HG03575 (cell line): ENCODE measurements around the gene DNAH2.

Experiments
- ATAC-seq: cut with Tn5 transposase; IDR thresholded peaks from one replicate; pipeline ENCODE4 v1.9.1; 2021; ENCODE audit not compliant: unreplicated experiment, insufficient number of reproducible peaks, low FRiP score; ENCODE audit errors: extremely low read depth

DNAH2 gene

DNA sequence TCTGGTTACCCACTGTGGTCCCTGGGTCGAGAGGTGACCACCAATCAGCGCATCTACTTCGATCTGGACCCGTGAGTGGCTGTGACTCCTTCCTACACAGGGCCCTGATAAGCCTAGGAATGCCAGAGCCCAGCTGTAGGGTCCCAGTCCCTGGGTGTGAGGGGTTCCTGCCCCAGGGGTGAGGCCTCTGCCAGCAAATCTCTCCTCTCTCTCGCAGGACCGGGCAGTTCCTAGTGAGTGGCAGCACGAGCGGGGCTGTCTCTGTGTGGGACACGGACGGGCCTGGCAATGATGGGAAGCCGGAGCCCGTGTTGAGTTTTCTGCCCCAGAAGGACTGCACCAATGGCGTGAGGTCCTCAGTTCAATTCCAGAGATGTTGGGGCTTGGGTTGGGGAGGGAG is 14.8 kb upstream of the DNAH2 start:
- no peak for ATAC-seq

- no peak for ATAC-seq
These were observed 13.7 kb upstream of the DNAH2 start for GRCh38 chr17:7703584-7704479.

DNA sequence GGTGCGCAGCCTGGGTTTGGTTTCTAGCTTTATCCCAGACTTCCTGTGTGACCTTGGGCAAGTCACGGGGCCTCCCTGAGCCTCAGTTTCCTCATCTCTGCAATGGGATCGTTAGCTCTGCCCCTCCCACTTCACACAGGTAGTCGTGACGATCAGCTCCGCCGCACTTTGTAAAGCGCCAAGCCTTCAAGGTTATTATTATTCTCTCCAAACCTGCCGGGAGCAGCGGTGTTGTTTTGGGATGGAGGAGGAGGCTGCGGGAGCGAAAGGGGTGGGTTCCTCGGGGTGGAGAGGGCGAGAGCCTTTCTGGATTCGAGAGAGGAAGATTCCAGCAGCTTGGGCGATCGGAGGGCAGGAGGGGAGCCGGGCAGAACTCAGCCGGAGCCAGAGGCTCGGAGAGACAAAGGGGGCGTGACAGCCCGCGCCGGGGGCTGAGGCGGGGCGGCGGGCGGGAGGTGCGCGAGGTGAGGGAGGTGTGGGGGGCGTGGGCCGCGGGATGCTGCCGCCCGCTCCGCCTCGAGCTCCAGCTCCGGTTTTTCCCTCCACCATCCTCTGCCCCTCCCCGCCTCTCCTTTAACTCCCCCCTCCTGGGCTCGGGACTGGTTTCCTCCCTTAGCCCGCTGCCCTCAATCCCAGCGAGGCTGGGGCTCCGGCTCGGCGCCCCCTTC is 12.8 kb upstream of the DNAH2 start, which contains the start of gene EFNB3:
EFNB3 (plus strand) TSS at position 602 of the 668 bp plus-strand sequence. CDS start 397 bp downstream, outside the sequence.
- ATAC-seq, result no peak

- no peak for ATAC-seq
These were observed 12.0 kb upstream of the DNAH2 start for GRCh38 chr17:7705269-7706255.

- no peak for ATAC-seq
These were observed 10.8 kb upstream of the DNAH2 start for GRCh38 chr17:7706631-7707354.

GRCh38 chr17:7707446-7707845 is 10.1 kb upstream of the DNAH2 start:
- no peak for ATAC-seq

DNA sequence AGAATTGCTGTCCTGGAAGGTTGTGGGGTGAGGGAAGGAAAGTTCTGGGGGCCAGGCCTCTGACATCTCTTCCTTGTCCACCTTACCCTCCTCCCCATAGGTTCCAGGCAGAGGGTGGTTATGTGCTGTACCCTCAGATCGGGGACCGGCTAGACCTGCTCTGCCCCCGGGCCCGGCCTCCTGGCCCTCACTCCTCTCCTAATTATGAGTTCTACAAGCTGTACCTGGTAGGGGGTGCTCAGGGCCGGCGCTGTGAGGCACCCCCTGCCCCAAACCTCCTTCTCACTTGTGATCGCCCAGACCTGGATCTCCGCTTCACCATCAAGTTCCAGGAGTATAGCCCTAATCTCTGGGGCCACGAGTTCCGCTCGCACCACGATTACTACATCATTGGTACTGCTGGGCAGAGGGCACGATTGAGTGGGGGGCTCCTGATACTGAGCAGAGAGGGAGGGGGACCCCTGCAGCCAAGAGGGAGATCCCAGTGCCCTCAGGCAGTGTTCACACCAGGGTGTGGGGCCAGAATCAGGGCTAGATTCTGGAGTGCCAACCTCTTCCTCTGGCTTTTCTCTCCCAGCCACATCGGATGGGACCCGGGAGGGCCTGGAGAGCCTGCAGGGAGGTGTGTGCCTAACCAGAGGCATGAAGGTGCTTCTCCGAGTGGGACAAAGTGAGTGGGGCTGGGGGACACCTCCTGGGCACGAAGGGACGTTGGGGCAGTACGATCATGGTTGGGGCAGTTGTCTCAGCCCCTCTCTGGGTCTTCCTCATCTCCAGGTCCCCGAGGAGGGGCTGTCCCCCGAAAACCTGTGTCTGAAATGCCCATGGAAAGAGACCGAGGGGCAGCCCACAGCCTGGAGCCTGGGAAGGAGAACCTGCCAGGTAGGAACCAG is 9.4 kb upstream of the DNAH2 start:
- ATAC-seq, result no peak

GRCh38 chr17:7709031-7709430 is 8.5 kb upstream of the DNAH2 start:
- no peak for ATAC-seq

DNA sequence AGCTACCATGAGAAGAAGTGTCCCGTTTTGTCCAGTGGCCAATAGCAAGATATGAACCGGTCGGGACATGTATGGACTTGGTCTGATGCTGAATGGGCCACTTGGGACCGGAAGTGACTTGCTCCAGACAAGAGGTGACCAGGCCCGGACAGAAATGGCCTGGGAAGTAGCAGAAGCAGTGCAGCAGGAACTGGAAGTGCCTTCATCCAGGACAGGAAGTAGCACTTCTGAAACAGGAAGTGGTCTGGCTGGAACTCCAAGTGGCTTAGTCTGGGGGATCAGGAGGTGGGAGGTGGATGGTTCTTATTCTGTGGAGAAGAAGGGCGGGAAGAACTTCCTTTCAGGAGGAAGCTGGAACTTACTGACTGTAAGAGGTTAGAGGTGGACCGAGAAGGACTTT is 7.2 kb upstream of the DNAH2 start:
- no peak for ATAC-seq

GRCh38 chr17:7711051-7711755 is 6.3 kb upstream of the DNAH2 start:
- no peak for ATAC-seq

GRCh38 chr17:7712111-7712771 is 5.3 kb upstream of the DNAH2 start:
- no peak for ATAC-seq

DNA sequence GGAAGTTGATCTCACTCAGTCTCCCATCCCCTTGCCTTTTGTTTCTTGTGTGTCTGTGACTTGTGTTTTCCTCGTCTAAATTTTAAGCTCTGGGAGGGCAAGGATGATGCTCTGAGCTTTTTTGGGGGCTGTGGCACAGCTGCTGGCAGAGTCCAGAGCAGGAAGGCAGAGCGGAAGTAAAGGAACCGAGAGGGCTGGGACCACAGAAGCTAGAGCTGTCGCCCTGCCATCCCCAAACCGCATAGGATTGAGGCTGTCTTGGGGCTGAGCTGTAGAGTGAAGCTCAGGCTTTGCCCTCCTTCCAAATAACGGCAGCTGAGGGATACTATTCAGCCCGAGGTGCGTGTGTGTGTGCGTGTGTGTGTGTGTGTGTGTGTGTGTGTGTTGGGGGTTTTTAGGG is 3.8 kb upstream of the DNAH2 start:
- no peak for ATAC-seq

- ATAC-seq, result no peak
These were observed 2.6 kb upstream of the DNAH2 start for GRCh38 chr17:7714721-7715594.

DNA sequence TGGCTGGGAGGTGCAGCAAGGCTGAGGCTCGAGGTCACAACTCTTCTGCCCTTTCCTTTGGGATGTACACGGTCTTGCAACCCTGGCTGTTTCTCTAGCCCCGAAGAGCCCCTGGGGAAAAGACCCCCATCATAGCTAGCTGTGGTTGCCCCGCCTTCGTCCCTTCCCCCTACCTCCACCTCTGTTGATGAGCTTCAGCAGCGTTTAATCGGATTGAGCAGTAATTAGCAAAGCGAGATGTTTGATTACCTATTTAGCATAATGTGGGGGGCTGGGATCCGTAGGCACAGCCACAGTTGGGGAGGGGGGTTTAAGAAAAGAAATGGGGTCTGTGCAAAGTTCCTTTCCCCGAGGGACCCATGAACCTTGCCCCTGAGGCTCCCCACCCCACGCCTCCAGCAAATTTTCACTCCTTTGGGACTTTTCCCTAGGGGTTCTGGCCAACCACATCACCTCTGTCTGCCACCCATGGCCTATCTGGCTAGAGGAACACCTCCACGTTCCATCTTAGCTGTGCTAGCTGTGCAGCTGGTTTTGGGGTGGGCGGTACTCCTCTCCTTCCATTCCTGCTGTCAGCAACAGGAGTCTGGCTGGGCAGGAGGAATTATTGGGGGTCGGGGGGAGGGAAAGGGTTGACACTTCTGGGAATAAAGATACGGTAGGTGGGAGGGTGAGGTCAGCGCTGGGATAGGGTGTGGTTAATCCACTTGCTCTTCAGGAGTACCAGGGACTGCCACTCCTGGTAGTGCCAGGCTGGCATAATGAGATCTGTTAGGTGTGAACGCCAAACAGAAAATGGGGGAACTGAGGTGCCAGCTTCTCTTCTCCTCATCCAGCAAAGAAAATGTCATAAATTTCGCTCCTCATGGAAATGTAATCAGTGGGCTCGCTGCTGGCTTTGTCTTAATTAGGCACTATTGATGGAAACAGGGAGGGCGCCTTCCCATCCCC is 1.3 kb upstream of the DNAH2 start:
- no peak for ATAC-seq
